UCSD-AML1 (cell line): Measurements from ENCODE around the gene SPATA17.
"Not testable (repeated sequence)": the region's sequence is repeated elsewhere in the genome, so short reads cannot be mapped to it uniquely, and the experiment has no call there.

Source experiments
- DNase-seq: peaks from one replicate; lab custom pipeline; 2025; ENCODE audit not compliant: unreplicated experiment; lab: John Stamatoyannopoulos, UW

Gene SPATA17

GRCh38 chr1:217630711-217631591, at the start of gene SPATA17, which contains the start of gene GPATCH2:
SPATA17 (plus strand) TSS chr1:217631344; CDS start chr1:217631379, 35 bp downstream.
GPATCH2 (minus strand) TSS chr1:217631090; CDS start chr1:217630971, 119 bp downstream.
- peak; percentile 77 for DNase-seq

GRCh38 chr1:217584286-217584811, 46.8 kb upstream of the SPATA17 start:
- not testable (repeated sequence) for DNase-seq

GRCh38 chr1:217585577-217585976, 45.6 kb upstream of the SPATA17 start:
- DNase-seq = no peak

- DNase-seq = no peak
These were observed 44.6 kb upstream of the SPATA17 start for GRCh38 chr1:217586586-217586985.

GRCh38 chr1:217590598-217590997, 40.5 kb upstream of the SPATA17 start:
- DNase-seq = no peak

- DNase-seq = no peak
These were observed 32.0 kb upstream of the SPATA17 start for GRCh38 chr1:217599154-217599553.

GRCh38 chr1:217602380-217602779, 28.8 kb upstream of the SPATA17 start:
- DNase-seq = no peak

- no peak for DNase-seq
These were observed 25.8 kb upstream of the SPATA17 start for GRCh38 chr1:217605390-217605789.

- no peak for DNase-seq
These were observed 16.9 kb upstream of the SPATA17 start for GRCh38 chr1:217614200-217614712.

GRCh38 chr1:217617126-217617525, 14.0 kb upstream of the SPATA17 start:
- no peak for DNase-seq

- DNase-seq = no peak
These were observed 10.3 kb upstream of the SPATA17 start for GRCh38 chr1:217620814-217621213.

- no peak for DNase-seq
These were observed 9.1 kb upstream of the SPATA17 start for GRCh38 chr1:217622042-217622441.

GRCh38 chr1:217626321-217626720, 4.8 kb upstream of the SPATA17 start:
- DNase-seq = no peak

GRCh38 chr1:217627431-217627830, 3.7 kb upstream of the SPATA17 start:
- DNase-seq = no peak

GRCh38 chr1:217642455-217642854, 11.3 kb downstream of the SPATA17 start:
- DNase-seq = no peak

GRCh38 chr1:217647791-217648190, 16.6 kb downstream of the SPATA17 start:
- no peak for DNase-seq

- no peak for DNase-seq
These were observed 19.5 kb downstream of the SPATA17 start for GRCh38 chr1:217650674-217651073.

GRCh38 chr1:217660353-217661062, 29.4 kb downstream of the SPATA17 start:
- no peak for DNase-seq

GRCh38 chr1:217661407-217661806, 30.3 kb downstream of the SPATA17 start:
- DNase-seq = no peak

GRCh38 chr1:217668351-217668940, 37.3 kb downstream of the SPATA17 start:
- DNase-seq = no peak

GRCh38 chr1:217673387-217673786, 42.2 kb downstream of the SPATA17 start:
- DNase-seq = no peak
